K562 (cell line): Measurements from ENCODE around the gene HYOU1. TPM values are rescaled to one million over a fixed set of nuclear protein-coding genes. Genes with fewer than 3 reads are reported as not detected.

ENCODE experiments used
- ATF3 ChIP-seq, 2 experiments: fragments of 450-650 bp in 1 of 2; sonication (generic) in 1 of 2; formaldehyde crosslinking in 1 of 2; IDR thresholded peaks in 1 of 2; conservative IDR thresholded peaks in 1 of 2; 2 replicates each; pipeline versions ENCODE4 v1.6.1 to v1.8.1; 2016 to 2023; ENCODE audit warnings: mild to moderate bottlenecking in 2 of 2, moderate library complexity in 2 of 2, inconsistent platforms in 1 of 2, missing genetic modification reagents in 1 of 2
- CBFA2T2 ChIP-seq: fragments of 450-650 bp; conservative IDR thresholded peaks from 2 replicates; pipeline ENCODE4 v1.6.1; 2017; ENCODE audit warnings: mild to moderate bottlenecking
- CC2D1A ChIP-seq: fragments of 450-650 bp; IDR thresholded peaks from 2 replicates; pipeline ENCODE4 v1.6.1; 2017; ENCODE audit warnings: mild to moderate bottlenecking
- CCNT2 ChIP-seq: IDR thresholded peaks from 2 replicates; pipeline ENCODE4 v1.6.1; 2011; ENCODE audit warnings: borderline replicate concordance, low read depth, mild to moderate bottlenecking, moderate library complexity, mixed read lengths, low read length; ENCODE audit not compliant: insufficient read length; ENCODE audit errors: extremely low read depth
- CHCHD3 ChIP-seq: fragments of 250-450 bp; sonication (Bioruptor Pico); IDR thresholded peaks from 2 replicates; pipeline ENCODE4 v2.1.2; 2022; ENCODE audit warnings: mild to moderate bottlenecking
- CHD1 ChIP-seq: fragments of 200-600 bp; sonication (generic); IDR thresholded peaks from one replicate; pipeline ENCODE4 v1.6.1; 2012; ENCODE audit warnings: mild to moderate bottlenecking, moderate library complexity, low read length, inconsistent platforms
- CLOCK ChIP-seq: fragments of 250-450 bp; sonication (Bioruptor Pico); IDR thresholded peaks from 2 replicates; pipeline ENCODE4 v1.4.0; 2020; ENCODE audit warnings: mild to moderate bottlenecking, moderate library complexity, borderline replicate concordance
- CREB5 ChIP-seq: fragments of 250-450 bp; sonication (Bioruptor Pico); IDR thresholded peaks from 2 replicates; pipeline ENCODE4 v1.5.0; 2020; ENCODE audit warnings: mild to moderate bottlenecking
- HDAC6 ChIP-seq: IDR thresholded peaks from 2 replicates; pipeline ENCODE4 v1.6.1; 2012; ENCODE audit warnings: low read depth, mild to moderate bottlenecking, control low read depth, inconsistent platforms, low read length, moderate library complexity
- ILF3 ChIP-seq: fragments of 450-650 bp; IDR thresholded peaks from 2 replicates; pipeline ENCODE4 v1.6.1; 2018; ENCODE audit warnings: antibody characterized with exemption, mild to moderate bottlenecking, moderate library complexity, borderline replicate concordance
- JUN ChIP-seq, 2 experiments: sonication (generic) in 1 of 2; formaldehyde crosslinking in 1 of 2; IDR thresholded peaks; 2 replicates each; pipeline versions ENCODE4 v1.6.1 to v1.8.0; 2012 to 2022; ENCODE audit warnings: borderline replicate concordance in 2 of 2, mild to moderate bottlenecking in 2 of 2, improper control_type of control experiment in 1 of 2, low read depth in 1 of 2, low read length in 1 of 2, missing genetic modification reagents in 1 of 2
- OTX1 ChIP-seq: fragments of 450-650 bp; formaldehyde crosslinking; IDR thresholded peaks from 2 replicates; pipeline ENCODE4 v1.4.0; 2022; ENCODE audit warnings: mild to moderate bottlenecking
- PURB ChIP-seq: sonication (generic); formaldehyde crosslinking; IDR thresholded peaks from 2 replicates; pipeline ENCODE4 v1.9.0; 2021; ENCODE audit warnings: low read depth, mild to moderate bottlenecking, missing genetic modification reagents
- RAD21 ChIP-seq, 2 experiments: fragments of 250-450 bp in 1 of 2; fragments of 450-650 bp in 1 of 2; sonication (Bioruptor Pico) in 1 of 2; formaldehyde crosslinking in 1 of 2; IDR thresholded peaks in 1 of 2; conservative IDR thresholded peaks in 1 of 2; 2 replicates each; pipeline versions ENCODE4 v1.4.0 to v1.8.0; 2020 to 2022; ENCODE audit warnings: mild to moderate bottlenecking in 2 of 2, moderate library complexity in 1 of 2
- TCFL5 ChIP-seq: fragments of 250-450 bp; sonication (Bioruptor Pico); conservative IDR thresholded peaks from 2 replicates; pipeline ENCODE4 v1.6.1; 2021; ENCODE audit warnings: mild to moderate bottlenecking, moderate library complexity, matching md5 sums
- ZNF121 ChIP-seq: sonication (generic); formaldehyde crosslinking; conservative IDR thresholded peaks from 2 replicates; pipeline ENCODE4 v1.8.0; 2022; ENCODE audit warnings: missing genetic modification reagents
- ZNF23 ChIP-seq: fragments of 250-450 bp; sonication (Bioruptor Pico); IDR thresholded peaks from 2 replicates; pipeline ENCODE4 v1.4.0; 2020; ENCODE audit warnings: mild to moderate bottlenecking
- ZNF324 ChIP-seq: fragments of 250-450 bp; sonication (Bioruptor Pico); IDR thresholded peaks from 2 replicates; pipeline ENCODE4 v1.4.0; 2020; ENCODE audit warnings: mild to moderate bottlenecking
- ZNF398 ChIP-seq: fragments of 250-450 bp; sonication (Bioruptor Pico); IDR thresholded peaks from 2 replicates; pipeline ENCODE4 v1.8.0; 2021; ENCODE audit warnings: moderate library complexity, mild to moderate bottlenecking, inconsistent platforms
- ZSCAN29 ChIP-seq: fragments of 450-650 bp; IDR thresholded peaks from 2 replicates; pipeline ENCODE4 v1.6.1; 2017
- polyA plus RNA-seq, 8 experiments: library from polyadenylated mRNA; depleted of rRNA in 4 of 8; stranded (reverse) in 5 of 8; unstranded in 3 of 8; fragments of >200 nt; fragmentation: Nextera tagmentation in 2 of 8; fragmentation: Illumina TruSeq in 1 of 8; extraction: Ambion mirVana in 2 of 8; extraction: Trizol in 1 of 8; gene quantifications; 2 replicates each; pipeline versions ENCODE4 v1.2.1 to v1.2.3, GENCODE V29; 2011 to 2014; ENCODE audit warnings: inconsistent platforms in 1 of 8, missing spikeins in 1 of 8
- total RNA-seq, 7 experiments: library from RNA; depleted of rRNA in 6 of 7; stranded (reverse); fragments of >200 nt in 6 of 7; fragmentation: Illumina TruSeq in 2 of 7; extraction: Trizol in 2 of 7; gene quantifications; 2 replicates each; pipeline versions ENCODE4 v1.2.1 to v1.2.3, GENCODE V29; 2011 to 2021; ENCODE audit warnings: low replicate concordance in 1 of 7

Gene HYOU1
- total and polyA plus RNA-seq, 9 of the 15 experiments (the other 6 are each of a cell fraction or from before 2014, with no cell fraction given), result 19.5 to 197 (median 128) TPM

- TF ChIP-seq ZNF398 (CRISPR knock-in tag) (no peak), ILF3 (no peak), CHD1 (peak; percentile 37), CBFA2T2 (peak; percentile 96), ZNF23 (CRISPR knock-in tag) (no peak), TCFL5 (CRISPR knock-in tag) (no peak), ATF3 (IDR thresholded peaks at IDR 0.05) (no peak), ATF3 (CRISPR knock-in tag; conservative IDR thresholded peaks at IDR 0.05) (no peak), CC2D1A (no peak), ZSCAN29 (peak; percentile 53; the same call in 1 of the 2 replicates), CCNT2 (peak; percentile 87), RAD21 (CRISPR knock-in tag; conservative IDR thresholded peaks at IDR 0.05 in 1 of 2, IDR thresholded peaks at IDR 0.05 in 1 of 2) (no peak), CLOCK (CRISPR knock-in tag) (0 out of 2 replicates have a peak, but pooled peaks have one; percentile 31), HDAC6 (no peak), ZNF121 (no peak), PURB (CRISPR knock-in tag) (no peak), ZNF324 (no peak), JUN (IDR thresholded peaks at IDR 0.05; ENCODE audit: borderline replicate concordance, low read depth, low read length) (peak; percentile 52; the same call in 1 of the 2 replicates), JUN (CRISPR knock-in tag; IDR thresholded peaks at IDR 0.05; ENCODE audit: borderline replicate concordance) (no peak), CHCHD3 (CRISPR knock-in tag) (no peak), CREB5 (CRISPR knock-in tag) (no peak), OTX1 (no peak)
Measured at GRCh38 chr11:119067371-119068222, 10.6 kb upstream of the HYOU1 start, which contains the start of gene VPS11 (continued).
